Type B pancreatic cell (in vitro differentiated cells): ENCODE data around the gene R3HDM2. TPM values are rescaled to one million over a fixed set of nuclear protein-coding genes. Genes with fewer than 3 reads are reported as not detected.

ENCODE experiments used
- DNase-seq: peaks from one replicate; pipeline ENCODE4 v3.0.0; 2021; ENCODE audit warnings: mixed read lengths; ENCODE audit not compliant: unreplicated experiment; ENCODE audit errors: extremely low spot score
- H3K27ac Mint-ChIP-seq: 2 replicates; pipeline ENCODE4 v1.8.0; 2021; ENCODE audit warnings: mild to moderate bottlenecking, mixed read lengths
- H3K27me3 Mint-ChIP-seq: 2 replicates; pipeline ENCODE4 v1.8.0; 2021; ENCODE audit warnings: mixed read lengths
- H3K36me3 Mint-ChIP-seq: 2 replicates; pipeline ENCODE4 v1.8.0; 2021; ENCODE audit warnings: mixed read lengths
- H3K4me1 Mint-ChIP-seq: one replicate; pipeline ENCODE4 v1.8.0; 2021; ENCODE audit warnings: mixed read lengths; ENCODE audit not compliant: unreplicated experiment
- H3K4me3 Mint-ChIP-seq: 2 replicates; pipeline ENCODE4 v1.8.0; 2021; ENCODE audit warnings: mild to moderate bottlenecking, mixed read lengths
- H3K9me3 Mint-ChIP-seq: 2 replicates; pipeline ENCODE4 v1.8.0; 2021; ENCODE audit warnings: mixed read lengths
- CTCF ChIP-seq: fragments of 200-600 bp; sonication (generic); conservative IDR thresholded peaks from 2 replicates; pipeline ENCODE4 v1.5.0; 2021; ENCODE audit warnings: antibody characterized with exemption, mild to moderate bottlenecking
- total RNA-seq: library from RNA; stranded (reverse); gene quantifications from 2 replicates; pipeline ENCODE4 v1.2.1, GENCODE V29; 2021; ENCODE audit warnings: low replicate concordance

Gene R3HDM2
- total RNA-seq, 1 donor from 2014 or later = 59.0 TPM

- Mint-ChIP-seq H3K4me3 (peak overlapping the region; percentile 82), H3K4me1 (peaks cover 62% of the 10 kb centered on the region), H3K36me3 (no peaks in the 10 kb centered on the region), H3K9me3 (no peaks in the 10 kb centered on the region), H3K27me3 (peaks cover 83% of the 10 kb centered on the region), H3K27ac (peak overlapping the region; percentile 60)
- DNase-seq = no peak
- no peak for TF ChIP-seq CTCF
These were observed 212.6 kb downstream of the R3HDM2 start for GRCh38 chr12:57218030-57218853.

GRCh38 chr12:57216921-57217879 is 213.6 kb downstream of the R3HDM2 start:
- peaks cover 57% of the 10 kb centered on the region for H3K4me1 Mint-ChIP-seq
- H3K27me3 Mint-ChIP-seq = peaks cover 74% of the 10 kb centered on the region
- no peaks in the 10 kb centered on the region for H3K9me3 Mint-ChIP-seq

DNA sequence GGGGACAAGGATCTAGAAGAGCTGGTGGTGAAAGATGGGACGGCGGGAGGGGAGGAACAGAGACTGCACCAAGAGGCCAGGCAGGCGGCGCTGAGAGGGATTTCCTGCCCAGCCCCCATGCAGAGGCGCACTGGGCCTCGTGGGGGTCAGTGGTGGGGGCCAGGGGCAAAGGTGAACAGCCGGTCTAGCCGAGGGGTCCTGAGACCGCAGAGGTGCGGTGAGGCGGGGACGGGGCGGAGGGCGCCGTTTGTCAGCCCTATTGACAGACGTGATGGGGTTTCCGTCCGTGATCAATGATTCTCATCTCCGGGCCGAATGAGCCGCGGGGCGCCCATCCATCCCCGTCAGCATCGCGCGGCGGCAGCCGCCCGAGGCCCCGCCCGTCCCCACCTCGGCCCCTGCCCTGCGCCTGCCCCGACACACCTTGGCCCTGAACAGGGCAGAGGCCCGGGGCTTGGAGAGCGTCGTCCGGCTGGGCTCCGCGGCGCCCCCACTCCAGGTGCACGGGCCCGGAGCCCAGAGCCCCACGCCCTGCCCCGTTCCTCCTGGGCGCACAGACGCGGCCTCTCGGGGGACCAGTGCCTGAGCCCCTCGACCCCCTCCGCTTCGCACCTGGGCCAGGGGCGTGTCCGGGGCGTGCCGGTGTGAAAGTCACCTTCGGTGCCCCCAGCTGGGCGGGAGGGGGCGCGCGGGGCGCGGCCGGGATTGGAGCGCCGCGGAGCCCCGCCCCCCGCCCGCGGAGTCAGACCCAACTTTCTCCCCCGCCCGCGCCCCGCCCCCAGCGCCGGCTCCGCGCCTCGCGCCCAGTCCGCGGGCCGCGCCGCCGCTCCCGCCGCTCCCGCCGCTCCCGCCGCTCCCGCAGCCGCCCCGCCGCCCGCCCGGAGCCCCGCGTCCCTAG is 214.6 kb downstream of the R3HDM2 start, which contains the start of gene NXPH4:
NXPH4 (plus strand) TSS at position 781 of the 898 bp plus-strand sequence. CDS start 176 bp downstream, outside the sequence.
- Mint-ChIP-seq H3K27me3 (peaks cover 66% of the 10 kb centered on the region), H3K4me3 (peak within 1 kb of the TSS; percentile 86), H3K27ac (peak within 1 kb of the TSS; percentile 97), H3K4me1 (peaks cover 57% of the 10 kb centered on the region), H3K9me3 (no peaks in the 10 kb centered on the region), H3K36me3 (no peaks in the 10 kb centered on the region)
- TF ChIP-seq CTCF = no peak
- DNase-seq = no peak

More at GRCh38 chr12:57216921-57217879, 213.6 kb downstream of the R3HDM2 start:
- H3K27ac Mint-ChIP-seq = peak overlapping the region; percentile 60
- TF ChIP-seq CTCF = no peak
- DNase-seq = no peak
- H3K36me3 Mint-ChIP-seq = no peaks in the 10 kb centered on the region
- peak overlapping the region; percentile 82 for H3K4me3 Mint-ChIP-seq

DNA sequence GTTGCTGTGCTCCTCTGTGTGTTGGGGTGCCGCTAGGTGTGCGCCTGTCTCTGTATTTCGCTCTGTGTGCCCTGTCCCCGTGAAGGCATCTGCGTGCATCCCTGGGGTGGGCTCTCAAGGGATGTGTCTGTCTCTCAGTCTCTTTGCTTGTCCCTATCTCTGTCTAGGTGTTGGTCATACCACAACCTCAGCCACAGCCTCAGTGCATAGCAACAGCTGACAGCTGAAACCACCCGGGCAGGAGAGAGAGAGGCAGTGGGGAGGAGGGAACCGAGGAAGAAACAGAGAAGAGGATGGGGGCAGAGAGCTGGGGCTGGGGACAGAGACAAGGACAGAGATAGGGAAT is 215.2 kb downstream of the R3HDM2 start:
- H3K9me3 Mint-ChIP-seq = no peaks in the 10 kb centered on the region
- TF ChIP-seq CTCF = no peak
- H3K36me3 Mint-ChIP-seq = no peaks in the 10 kb centered on the region
- H3K4me1 Mint-ChIP-seq = peaks cover 52% of the 10 kb centered on the region
- H3K27ac Mint-ChIP-seq = peak overlapping the region; percentile 97
- peaks cover 60% of the 10 kb centered on the region for H3K27me3 Mint-ChIP-seq
- peak overlapping the region; percentile 86 for H3K4me3 Mint-ChIP-seq
- DNase-seq = no peak

- Mint-ChIP-seq H3K4me3 (peak overlapping the region; percentile 86), H3K27ac (peak overlapping the region; percentile 97), H3K36me3 (no peaks in the 10 kb centered on the region), H3K27me3 (peaks cover 57% of the 10 kb centered on the region), H3K9me3 (no peaks in the 10 kb centered on the region), H3K4me1 (peaks cover 50% of the 10 kb centered on the region)
- DNase-seq = no peak
- no peak for TF ChIP-seq CTCF
These were observed 215.8 kb downstream of the R3HDM2 start for GRCh38 chr12:57215065-57215464.
